Measurements from ENCODE around the gene ZBTB7C. TPM values are rescaled to one million over a fixed set of nuclear protein-coding genes. Genes with fewer than 3 reads are reported as not detected.

ZBTB7C gene
- total and polyA plus RNA-seq, 4 donors: 3.2 to 10.9 (median 3.7) TPM

- TF ChIP-seq CTCF (IDR thresholded peaks at IDR 0.05; ENCODE audit: control extremely low read depth, extremely low read depth): no peak
- Histone ChIP-seq H3K4me1 (ENCODE audit: control insufficient read depth in 5 of 5, insufficient read depth in 5 of 5, low read length in 5 of 5) (peaks cover 0 to 49% (median 23%) of the 10 kb centered on the region in 5 donors), H3K27me3 (ENCODE audit: control insufficient read depth in 3 of 3, insufficient read depth in 3 of 3, low read length in 2 of 3) (no peaks in the 10 kb centered on the region), H3K9me3 (ENCODE audit: control insufficient read depth in 4 of 4, insufficient read depth in 3 of 4, low read length in 3 of 4) (no peaks in the 10 kb centered on the region), H3K4me3 (no peak overlapping the region), H3K9ac (ENCODE audit: insufficient read depth in 1 of 2, low read length in 2 of 2) (no peak overlapping the region), H3K36me3 (ENCODE audit: control insufficient read depth in 4 of 4, insufficient read depth in 4 of 4, low read length in 4 of 4) (no peaks in the 10 kb centered on the region), H3K27ac (ENCODE audit: low read depth in 1 of 2, low read length in 1 of 2) (peak overlapping the region in 1 of 2 donors; percentile 22)
- WGBS, 2 donors: 94 to 97% methylated on average over 5 of the region's 5 CpGs
- DNase-seq (no peak), ATAC-seq (ENCODE audit: insufficient read depth, low FRiP score) (no peak)
These were observed 246.0 kb downstream of the ZBTB7C start for GRCh38 chr18:48162956-48163737.

DNA sequence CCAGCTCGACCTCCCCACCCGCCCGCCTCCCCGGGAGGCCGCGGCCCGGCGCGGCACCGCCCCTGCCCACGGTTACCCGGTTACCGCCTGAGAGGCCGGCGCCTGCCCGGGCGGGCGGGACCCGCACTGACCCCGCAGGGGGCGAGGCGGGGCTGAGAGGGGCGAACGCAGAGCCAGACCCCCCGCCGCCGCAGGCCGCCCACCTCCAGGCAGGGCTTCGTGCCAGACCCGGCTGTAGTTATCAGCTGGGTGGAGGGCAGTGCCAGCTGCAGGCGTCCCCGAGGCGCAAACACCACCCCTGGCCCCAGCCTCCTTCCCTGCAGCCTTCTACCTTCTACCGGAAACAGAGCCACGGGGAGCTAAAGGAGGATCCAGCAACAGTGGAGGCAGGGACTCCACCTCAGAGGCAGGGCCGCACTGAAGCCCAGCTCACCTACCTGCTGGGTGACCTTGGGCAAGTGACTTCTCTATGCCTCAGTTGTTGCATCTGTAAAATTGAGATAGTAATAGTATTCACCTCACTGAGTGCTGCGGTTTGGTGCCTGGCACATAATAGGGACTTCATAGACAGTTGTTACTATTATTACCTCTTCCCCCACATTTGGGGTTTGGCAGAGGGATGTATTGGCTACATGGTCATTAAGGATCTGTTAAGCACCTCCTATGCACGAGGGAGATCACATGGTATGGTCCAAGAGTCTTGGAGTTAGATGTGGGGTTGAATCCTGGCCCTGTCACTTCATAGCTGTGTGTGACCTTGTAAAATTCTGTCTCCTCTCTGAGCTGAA lies 247.1 kb downstream of the ZBTB7C start:
- H3K36me3 ChIP-seq (ENCODE audit: control insufficient read depth in 4 of 4, insufficient read depth in 4 of 4, low read length in 4 of 4): no peaks in the 10 kb centered on the region
- 6 to 18% methylated on average over 15 to 38 of the region's 38 CpGs for WGBS, 2 donors
- no peaks in the 10 kb centered on the region for H3K27me3 ChIP-seq (ENCODE audit: control insufficient read depth in 3 of 3, insufficient read depth in 3 of 3, low read length in 2 of 3)
- peak; percentile 12 for ATAC-seq (ENCODE audit: insufficient read depth, low FRiP score)
- peak overlapping the region; percentile 84 to 90 for H3K27ac ChIP-seq (ENCODE audit: low read depth in 1 of 2, low read length in 1 of 2)
- DNase-seq: no peak
- no peak overlapping the region for H3K9ac ChIP-seq (ENCODE audit: insufficient read depth in 1 of 2, low read length in 2 of 2)
- H3K4me3 ChIP-seq: peak overlapping the region; percentile 43
- no peaks in the 10 kb centered on the region for H3K9me3 ChIP-seq (ENCODE audit: control insufficient read depth in 4 of 4, insufficient read depth in 3 of 4, low read length in 3 of 4)
- H3K4me1 ChIP-seq (ENCODE audit: control insufficient read depth in 5 of 5, insufficient read depth in 5 of 5, low read length in 5 of 5): peaks cover 0 to 38% (median 17%) of the 10 kb centered on the region in 5 donors
- no peak for TF ChIP-seq CTCF (IDR thresholded peaks at IDR 0.05; ENCODE audit: control extremely low read depth, extremely low read depth)

DNA sequence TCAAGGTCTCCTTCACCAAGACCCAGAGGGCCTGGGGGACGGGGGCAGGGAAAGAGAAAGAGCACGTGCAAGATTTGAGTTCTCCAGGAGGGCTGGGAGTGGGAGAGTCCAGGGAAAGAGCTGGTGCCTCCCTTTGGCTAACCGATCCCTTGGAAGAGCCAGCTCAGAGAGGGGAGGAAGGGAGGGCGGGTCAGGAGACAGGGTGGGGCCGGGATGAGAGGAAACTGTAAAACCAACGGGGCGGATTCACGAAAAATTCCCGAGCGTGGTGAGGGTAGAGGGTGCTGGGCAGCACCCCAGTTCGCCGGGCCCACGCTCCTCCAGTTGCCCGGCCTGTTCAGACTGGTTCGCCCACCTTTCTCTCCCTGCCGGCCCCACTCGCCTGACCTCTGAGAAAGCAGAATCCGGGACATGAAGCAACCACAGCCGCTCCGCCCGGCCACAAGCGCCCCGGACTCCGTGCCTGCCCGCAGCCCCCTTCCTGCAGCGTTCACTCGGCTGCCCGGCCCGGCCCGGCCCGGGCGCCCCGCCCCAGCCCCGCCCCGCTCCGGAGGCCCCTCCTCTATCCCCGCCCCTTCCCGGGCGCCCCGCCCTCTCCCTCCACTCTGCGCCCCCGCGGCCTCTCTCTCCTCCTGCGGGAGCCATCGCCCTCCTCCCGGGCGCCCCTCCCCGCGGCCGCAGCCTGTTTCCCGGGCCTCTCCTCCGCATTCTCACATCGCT lies 247.8 kb downstream of the ZBTB7C start:
- 3 to 7% methylated on average over 24 to 53 of the region's 53 CpGs for WGBS, 2 donors
- Histone ChIP-seq H3K4me3 (peak overlapping the region; percentile 43), H3K4me1 (ENCODE audit: control insufficient read depth in 5 of 5, insufficient read depth in 5 of 5, low read length in 5 of 5) (peaks cover 0 to 31% (median 15%) of the 10 kb centered on the region in 5 donors)

More for the DNA sequence above, 247.8 kb downstream of the ZBTB7C start:
- peak; percentile 88 for ATAC-seq (ENCODE audit: insufficient read depth, low FRiP score)
- H3K27me3 ChIP-seq (ENCODE audit: control insufficient read depth in 3 of 3, insufficient read depth in 3 of 3, low read length in 2 of 3): no peaks in the 10 kb centered on the region
- TF ChIP-seq CTCF (IDR thresholded peaks at IDR 0.05; ENCODE audit: control extremely low read depth, extremely low read depth): no peak
- peak overlapping the region; percentile 90 for H3K27ac ChIP-seq (ENCODE audit: low read depth in 1 of 2, low read length in 1 of 2)
- H3K9ac ChIP-seq (ENCODE audit: insufficient read depth in 1 of 2, low read length in 2 of 2): no peak overlapping the region
- H3K9me3 ChIP-seq (ENCODE audit: control insufficient read depth in 4 of 4, insufficient read depth in 3 of 4, low read length in 3 of 4): no peaks in the 10 kb centered on the region
- H3K36me3 ChIP-seq (ENCODE audit: control insufficient read depth in 4 of 4, insufficient read depth in 4 of 4, low read length in 4 of 4): no peaks in the 10 kb centered on the region
- peak; percentile 85 to 90 (median 88) for DNase-seq

All from lung (tissue), 12 donors.